NCI-H446 (cell line): Measurements from ENCODE around the gene NPPA.

Experiments
- DNase-seq, 2 experiments: peaks; one replicate each; lab custom pipeline; 2025; lab: John Stamatoyannopoulos, UW

Gene NPPA

DNA sequence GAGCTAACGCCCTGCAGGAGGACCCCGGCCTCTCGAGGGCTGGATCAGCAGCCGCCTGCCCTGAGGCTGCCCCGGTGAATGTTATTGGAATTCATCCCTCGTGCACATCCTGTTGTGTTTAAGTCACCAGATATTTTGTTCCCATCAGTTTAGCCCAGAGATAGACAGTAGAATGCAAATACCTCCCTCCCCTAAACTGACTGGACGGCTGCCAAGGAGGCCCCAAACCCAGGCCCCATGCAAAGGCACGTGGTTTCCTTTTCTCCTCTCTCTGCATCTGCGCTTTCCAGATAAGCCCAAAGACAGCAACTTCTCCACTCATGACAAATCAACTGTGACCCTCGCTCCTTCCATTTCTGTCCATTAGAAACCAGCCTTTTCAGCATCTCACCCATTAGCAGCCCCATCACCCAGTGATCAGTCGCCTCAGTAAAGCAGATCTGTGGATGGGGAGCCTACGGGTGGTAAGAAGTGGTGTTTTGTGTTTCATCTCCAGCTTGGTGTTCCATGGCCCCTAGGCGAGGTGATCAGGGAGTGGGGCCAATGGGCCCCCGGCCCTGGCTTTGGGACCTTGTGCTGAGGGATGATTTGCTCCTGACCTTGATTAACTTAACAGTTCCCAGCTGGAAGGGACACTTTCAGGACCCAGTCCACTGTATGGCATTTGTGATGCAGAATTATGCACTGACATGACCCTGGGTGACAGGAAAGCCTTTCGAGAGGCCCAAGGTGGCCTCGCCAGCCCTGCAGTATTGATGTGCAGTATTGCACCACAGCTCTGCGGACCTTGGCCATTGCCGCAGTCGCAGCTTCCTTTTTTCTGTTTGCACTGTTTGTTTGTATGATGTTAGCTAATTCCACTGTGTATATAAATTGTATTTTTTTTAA lies 5.2 kb downstream of the NPPA start:
- DNase-seq: no peak

DNA sequence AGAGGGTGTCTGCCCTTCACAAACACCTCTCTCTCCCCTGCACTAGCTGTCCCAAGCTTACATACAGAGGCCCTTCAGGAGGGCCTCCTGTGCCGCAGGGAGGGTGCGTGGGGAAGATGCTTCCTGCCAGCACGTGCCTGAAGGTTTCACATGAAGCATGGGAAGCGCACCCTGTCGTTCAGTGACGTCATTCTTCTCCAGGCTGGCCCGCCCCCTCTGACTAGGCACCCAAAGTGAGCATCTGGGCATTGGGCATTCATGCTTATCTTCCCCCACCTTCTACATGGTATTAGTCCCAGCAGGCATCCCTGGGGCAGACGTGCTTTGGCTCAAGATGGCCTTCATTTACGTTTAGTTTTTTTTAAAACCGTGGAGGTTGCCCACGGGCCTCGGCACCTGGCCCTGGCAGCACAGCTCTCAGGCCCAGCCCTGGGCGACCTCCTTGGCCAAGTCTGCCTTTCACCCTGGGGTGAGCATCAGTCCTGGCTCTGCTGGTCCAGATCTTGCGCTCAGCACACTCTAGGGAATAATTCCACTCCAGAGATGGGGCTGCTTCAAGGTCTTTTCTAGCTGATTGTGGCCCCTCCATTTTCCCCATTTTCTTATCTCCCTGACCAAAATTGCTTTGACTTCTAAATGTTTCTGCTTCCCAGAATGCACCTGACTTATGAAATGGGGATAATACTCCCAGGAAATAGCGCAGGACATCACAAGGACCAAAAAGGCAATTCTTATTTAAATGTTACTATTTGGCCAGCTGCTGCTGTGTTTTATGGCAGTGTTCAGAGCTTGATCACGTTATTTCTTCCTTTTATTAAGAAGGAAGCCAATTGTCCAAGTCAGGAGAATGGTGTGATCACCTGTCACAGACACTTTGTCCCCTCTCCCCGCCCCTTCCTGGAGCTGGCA lies 6.1 kb downstream of the NPPA start:
- DNase-seq: no peak

DNA sequence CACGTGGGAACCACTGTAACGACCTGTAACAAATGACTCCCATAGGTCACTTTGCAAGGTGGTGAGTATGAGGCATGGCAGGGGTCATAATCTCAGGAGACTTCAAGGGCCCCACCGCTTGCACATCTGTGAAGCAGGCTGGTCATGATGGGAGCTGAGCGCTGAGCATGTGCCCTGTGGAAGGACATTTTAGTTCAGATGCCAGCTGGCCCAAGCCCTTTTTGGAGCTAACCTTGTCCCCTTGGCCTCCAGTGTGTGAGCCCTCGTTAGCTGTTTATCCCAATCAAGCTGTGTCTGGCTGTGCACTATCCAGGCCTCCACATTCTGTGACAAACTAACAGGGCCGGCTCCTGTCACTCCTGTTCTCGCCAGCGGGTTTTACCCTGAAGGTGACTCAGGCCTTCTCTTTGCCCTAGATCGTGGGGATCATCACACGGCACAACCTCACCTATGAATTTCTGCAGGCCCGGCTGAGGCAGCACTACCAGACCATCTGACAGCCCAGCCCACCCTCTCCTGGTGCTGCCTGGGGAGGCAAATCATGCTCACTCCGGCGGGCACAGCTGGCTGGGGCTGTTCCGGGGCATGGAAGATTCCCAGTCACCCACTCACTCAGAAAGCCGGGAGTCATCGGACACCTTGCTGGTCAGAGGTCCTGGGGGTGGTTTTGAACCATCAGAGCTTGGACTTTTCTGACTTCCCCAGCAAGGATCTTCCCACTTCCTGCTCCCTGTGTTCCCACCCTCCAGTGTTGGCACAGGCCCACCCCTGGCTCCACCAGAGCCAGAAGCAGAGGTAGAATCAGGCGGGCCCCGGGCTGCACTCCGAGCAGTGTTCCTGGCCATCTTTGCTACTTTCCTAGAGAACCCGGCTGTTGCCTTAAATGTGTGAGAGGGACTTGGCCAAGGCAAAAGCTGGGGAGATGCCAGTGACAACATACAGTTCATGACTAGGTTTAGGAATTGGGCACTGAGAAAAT lies 7.6 kb downstream of the NPPA start:
- peak in 1 of 2 experiments; percentile 13 for DNase-seq

DNA sequence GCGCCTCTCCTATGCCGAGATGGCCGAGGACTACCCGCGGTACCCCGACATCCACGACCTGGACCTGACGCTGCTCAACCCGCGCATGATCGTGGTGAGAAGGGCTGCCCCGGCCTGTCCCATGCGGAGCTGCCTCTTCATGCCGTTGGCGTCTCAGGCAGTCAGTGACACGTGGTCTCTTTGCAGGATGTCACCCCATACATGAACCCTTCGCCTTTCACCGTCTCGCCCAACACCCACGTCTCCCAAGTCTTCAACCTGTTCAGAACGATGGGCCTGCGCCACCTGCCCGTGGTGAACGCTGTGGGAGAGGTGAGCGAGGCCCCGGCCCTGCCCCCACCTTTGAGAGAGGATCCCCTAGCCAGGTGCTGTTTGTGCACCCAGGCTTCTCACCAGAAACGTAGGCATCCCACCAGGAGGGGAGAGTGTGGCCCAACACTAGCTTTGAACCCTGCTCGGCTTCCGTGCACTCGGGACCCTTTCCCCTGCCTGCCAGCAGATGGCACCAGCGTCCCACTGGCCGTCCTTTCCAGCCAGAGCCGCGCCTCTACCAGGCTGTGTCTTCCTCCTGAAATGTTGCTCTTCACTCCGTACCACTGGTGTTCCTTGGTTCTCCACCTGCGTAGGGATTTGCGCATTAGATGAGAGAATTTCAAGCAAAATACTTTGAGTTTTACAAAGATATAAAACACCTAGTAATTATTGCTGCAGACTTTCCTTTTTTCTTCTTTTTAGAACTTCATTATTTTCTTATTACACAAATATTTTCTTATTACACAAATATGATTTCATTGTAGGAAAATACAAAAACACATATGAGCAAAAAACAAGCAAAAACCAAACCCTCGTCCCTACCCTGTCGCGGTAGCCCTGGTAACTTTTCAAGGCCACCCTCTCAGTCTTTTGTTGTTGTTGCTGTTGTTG lies 9.0 kb downstream of the NPPA start:
- peak in 1 of 2 experiments; percentile 78 for DNase-seq

DNA sequence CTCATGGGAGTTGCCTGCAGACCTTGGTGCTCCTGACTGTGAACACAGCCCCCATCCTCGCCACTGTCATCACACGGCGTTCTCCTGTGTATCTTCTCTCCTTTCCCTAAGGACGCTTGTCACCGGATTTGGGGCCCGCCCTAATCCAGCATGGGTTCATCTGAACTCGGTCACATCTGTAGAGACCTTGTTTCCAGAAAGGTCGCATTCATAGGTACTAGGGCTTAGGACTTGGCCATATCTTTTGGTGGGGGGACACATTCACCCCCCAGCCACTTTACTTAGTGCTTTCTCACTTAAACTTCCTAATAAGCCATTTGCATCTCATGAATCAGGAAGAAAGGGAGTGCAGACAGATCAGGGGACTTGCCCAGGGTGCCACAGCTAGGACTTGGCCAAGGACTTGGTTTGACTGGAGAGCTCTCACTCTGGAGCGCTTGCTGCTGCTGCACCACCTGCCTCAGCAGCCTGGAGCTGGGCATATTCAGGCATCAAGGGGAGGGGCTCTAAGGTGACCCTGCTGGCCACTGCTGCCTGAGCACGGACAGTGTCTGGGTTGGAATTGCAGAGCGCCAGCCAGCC lies 9.7 kb downstream of the NPPA start:
- no peak for DNase-seq

DNA sequence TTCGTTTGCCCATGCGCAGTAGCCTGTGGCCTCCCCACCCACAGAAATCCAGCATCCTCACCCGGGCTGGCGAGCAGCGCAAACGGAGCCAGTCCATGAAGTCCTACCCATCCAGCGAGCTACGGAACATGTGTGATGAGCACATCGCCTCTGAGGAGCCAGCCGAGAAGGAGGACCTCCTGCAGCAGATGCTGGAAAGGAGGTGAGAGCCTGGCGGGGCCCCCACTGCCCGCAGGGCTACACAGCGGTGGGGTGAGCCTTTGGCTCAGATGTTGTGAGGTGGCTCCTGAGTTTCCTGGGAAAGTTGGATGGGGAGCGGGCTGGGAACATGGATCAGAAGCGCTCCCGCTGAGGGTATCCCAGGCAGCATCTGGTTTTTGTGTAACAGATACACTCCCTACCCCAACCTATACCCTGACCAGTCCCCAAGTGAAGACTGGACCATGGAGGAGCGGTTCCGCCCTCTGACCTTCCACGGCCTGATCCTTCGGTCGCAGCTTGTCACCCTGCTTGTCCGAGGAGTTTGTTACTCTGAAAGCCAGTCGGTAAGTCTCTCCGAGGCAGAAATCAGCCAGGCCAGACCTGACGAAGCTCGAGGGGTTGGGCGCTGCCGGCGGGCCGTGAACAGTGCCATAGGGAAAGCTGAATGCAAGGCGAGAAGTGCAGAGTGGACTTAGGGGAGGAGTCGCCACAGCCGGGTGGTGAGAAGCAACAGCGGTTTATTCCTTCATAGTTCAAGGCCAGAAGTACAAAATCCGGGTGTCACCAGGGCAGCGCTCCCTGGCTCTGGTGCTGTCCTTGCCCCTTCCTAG lies 10.4 kb downstream of the NPPA start:
- DNase-seq: no peak

DNA sequence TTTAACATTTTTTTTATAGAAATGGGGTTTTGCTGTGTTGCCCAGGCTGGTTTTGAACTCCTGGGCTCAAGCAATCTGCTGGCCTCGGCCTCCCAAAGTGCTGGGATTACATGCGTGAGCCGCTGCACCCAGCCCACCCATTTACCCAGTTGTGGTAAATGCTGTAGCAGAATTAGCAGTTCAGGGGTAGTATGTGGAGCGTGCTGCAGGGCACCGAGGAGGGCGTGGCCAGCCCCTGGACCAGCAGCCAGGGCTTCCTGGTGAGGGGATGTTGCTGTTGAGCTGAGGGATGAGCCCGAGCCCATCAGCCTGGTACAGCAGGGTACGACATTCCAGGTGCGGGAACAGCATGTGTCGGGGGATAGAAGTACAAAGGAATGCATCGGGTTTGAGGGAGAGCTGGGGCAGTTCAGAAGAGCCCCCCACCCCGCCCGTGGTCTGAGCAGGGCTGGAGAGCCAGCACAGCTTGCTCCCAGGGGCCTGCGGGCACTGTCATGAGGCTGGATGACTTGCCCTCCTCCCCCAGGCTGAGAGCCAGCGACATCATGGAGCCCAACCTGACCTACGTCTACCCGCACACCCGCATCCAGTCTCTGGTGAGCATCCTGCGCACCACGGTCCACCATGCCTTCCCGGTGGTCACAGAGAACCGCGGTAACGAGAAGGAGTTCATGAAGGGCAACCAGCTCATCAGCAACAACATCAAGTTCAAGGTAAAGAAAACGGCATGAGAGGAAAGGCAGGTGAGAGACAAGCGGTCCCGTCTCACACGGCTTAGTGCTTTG lies 11.9 kb downstream of the NPPA start:
- no peak for DNase-seq

DNA sequence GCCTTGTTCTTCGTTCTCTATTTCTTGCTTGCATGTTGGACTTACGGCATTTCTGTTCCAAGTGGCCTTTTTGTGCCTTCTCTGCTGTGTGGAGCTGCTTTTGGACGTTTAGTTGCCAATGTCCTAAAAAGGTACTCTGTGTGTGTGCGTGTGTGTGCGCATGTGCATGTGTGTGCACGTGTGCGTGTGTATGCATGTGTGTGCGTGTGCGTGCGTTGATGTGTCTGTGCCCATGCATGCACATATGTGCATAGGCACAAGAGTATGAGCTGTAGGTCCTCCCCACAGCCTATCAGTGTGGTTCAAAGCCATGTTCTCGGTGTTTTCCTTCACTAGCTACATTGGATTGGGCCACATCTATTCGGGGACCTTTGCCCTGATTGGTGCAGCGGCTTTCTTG lies 13.7 kb downstream of the NPPA start:
- DNase-seq: no peak

DNA sequence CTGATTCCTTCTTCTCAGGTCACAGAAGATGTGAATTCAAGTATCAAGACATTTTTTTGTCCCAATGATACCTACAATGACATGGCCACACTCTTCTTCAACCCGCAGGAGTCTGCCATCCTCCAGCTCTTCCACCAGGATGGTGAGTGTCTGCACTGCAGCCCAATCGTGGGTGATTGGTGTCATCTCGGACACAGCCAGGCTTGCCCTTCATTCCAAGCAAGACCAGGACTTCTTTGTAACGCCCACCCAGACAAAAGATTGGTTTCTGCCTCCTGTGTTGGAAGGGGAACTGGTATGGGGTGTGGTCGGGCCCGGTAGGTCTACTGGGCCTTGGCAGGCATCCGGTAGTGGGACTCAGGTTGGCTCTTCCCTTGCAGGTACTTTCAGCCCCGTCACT lies 14.1 kb downstream of the NPPA start:
- no peak for DNase-seq

DNA sequence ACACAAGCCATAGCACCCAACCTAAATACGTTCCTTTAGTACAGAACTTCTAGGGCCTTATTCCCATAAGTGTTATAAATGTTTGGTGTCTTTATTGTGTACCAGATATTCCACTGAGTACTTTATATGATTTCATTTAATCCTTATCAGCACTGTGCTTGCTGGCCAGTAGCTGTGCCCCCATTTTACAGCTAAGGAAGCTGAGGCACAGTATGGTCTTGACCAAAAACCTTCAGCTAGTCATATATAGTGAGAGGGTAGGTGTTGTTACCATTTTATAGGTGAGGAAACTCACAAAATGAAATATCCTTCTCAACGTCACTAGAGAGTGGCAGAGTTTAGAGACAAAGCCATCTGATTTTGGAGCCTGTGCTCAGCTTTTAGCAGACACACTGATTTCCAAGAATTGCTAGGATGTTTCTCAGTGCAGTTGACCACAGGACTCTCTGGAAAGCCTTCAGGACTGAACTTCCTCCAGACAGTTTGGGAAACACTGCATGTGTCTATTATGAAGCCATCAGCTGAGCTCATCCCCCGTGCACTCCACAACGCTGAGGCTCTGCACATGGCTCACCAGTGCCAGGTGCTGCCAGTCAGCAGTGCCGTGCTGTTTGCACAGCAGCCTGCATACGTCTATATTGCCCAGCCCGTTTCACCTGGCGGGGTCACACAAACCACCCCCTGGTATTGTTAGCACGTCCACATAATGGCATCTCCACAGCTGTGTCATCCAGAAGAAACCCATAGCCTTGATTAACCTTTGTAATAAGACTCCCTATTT lies 15.4 kb downstream of the NPPA start:
- no peak for DNase-seq

DNA sequence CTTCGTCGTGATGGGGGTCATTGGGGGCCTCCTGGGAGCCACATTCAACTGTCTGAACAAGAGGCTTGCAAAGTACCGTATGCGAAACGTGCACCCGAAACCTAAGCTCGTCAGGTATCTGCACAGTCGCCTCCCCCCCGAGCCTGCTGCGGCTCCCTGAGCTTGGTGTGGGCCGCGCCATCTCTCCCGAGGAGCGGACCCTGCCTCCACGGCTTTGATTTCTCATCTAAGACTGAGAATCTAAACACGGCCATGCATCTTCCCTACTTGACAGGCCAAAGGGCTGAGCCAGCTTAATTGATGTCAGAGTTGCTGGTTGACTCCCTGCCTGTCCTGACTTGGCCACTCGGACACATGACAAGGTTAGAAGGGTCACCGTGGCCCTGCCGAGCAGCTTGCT lies 19.1 kb downstream of the NPPA start:
- no peak for DNase-seq

DNA sequence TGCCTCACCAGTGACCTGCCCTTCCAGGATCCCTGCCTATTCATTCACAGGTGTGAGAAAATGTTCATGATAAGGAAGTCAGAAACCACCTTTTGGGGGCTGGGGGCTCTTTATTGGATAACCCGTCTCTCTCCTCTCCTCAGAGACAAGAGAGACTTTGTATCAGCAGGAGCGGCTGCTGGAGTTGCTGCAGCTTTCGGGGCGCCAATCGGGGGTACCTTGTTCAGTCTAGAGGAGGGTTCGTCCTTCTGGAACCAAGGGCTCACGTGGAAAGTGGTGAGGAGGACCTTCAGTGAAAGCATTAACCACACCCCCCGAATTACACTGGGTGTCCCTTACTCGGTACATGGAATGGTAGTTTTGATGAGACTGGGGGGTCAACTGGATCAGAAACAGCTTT lies 20.6 kb downstream of the NPPA start:
- no peak for DNase-seq

DNA sequence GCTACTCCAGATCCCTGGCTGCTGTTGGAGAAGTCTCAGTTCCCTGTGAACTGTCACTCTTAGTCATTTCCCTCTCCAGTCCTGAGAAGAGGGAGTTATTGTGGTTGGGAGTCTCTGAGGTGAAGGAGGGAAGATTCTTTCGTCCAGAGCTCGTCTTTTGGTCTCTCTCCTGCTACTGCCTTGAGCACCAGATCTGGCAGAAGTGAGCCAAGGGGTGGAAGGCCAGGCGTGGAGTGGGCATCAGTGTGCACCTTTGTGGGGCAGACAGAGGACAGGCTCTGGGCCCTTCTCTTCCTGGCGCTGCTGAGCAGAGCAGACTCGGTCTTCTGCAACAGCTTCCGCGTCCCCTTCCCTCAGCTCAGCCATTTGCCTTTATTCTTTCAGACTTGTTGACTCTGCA lies 22.5 kb downstream of the NPPA start:
- DNase-seq: no peak

DNA sequence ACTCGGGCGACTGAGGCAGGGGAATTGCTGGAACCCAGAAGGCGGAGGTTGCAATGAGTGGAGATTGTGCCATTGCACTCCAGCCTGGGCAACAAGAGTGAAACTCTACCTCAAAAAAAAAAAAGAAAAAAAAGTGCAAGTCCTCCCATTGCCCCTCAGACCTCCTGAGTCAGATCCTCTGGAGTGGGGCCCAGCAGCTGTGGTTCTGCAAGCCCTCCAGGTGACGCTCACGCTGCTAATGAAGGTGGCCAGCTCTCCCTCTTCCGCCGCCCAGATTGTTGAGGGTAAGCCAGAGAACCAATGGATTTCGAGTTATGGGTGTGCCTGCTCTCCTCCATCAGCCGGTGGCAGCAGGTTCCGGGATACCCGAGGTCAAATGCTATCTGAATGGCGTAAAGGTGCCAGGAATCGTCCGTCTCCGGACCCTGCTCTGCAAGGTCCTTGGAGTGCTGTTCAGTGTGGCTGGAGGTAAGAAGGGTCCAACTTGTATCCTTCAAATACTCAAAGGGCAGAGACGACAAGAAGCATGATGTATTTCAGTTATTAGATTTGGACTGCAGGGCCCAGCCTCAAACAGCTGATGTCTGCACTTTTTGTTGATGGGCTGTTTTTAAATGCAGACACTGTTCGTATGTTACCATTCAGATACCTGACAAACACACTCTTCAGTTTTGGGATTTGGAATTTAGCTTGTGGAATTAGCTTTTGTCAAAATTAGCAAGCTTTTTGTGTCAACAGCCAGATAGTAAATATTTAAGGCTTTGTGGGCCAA lies 24.0 kb downstream of the NPPA start:
- no peak for DNase-seq

DNA sequence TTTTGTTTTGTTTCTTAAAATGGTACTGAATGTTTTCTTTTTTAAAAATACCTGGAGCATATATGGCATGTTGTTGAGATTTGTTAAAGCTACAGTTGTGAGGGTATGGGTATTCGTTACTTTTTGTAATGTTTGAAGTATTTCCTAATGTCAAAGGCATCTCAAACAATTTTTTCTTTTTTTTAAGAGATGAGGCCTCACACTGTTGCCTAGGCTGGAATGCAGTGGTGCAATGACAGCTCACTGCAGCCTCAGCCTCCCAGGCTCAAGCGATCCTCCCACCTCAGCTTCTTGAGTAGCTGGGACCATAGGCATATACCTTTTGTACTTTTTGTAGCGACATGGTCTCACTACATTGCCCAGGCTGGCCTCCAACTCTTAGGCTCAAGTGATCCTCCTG lies 25.5 kb downstream of the NPPA start:
- DNase-seq: no peak

DNA sequence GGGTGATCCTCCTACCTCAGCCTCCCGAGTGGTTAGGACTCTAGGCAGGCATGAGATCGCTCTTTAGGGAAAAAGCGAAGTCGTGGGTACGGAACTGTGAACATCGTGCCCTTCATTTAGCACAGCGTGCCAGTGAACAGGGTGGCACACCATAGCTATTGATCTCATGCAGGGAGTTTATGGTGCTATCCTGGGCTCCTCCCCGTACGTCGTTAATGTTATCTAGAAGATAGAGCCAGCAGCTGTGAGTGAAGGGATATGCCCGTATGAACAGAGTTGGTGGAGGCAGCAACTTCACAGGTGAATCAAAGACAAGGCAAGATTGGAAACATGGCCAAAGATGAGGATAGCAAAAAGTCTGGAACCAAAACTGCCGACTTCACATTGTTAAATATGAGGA lies 30.4 kb downstream of the NPPA start:
- DNase-seq: no peak

DNA sequence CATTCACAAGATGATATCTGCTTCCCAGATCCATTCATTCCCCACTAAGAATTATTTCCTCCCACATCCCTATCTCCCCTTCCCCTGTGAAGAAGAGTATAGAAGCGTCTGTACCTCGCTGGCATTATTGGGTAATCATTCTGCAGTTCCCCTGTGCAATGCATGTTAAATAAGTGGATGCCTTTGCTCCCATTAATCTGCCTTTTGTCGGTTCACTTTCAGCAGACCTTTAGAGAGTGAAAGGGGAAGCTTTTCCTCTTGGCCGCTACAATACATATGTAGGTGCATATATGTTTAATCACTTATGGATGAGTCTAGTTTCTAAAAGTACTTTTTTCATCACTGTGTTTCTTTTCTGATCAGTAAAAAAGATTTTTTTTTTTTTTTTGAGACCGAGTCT lies 34.6 kb downstream of the NPPA start:
- DNase-seq: no peak
